Fibroblast of lung (primary cell): ENCODE data around the gene CORO1C. TPM values are rescaled to one million over a fixed set of nuclear protein-coding genes. Genes with fewer than 3 reads are reported as not detected.

Experiments used
- DNase-seq, 2 donors: peaks; one replicate each; pipeline versions ENCODE4 v3.0.0 to v3.0.0-alpha.2; 2010; ENCODE audit warnings: low read depth in 2 of 2
- H2AFZ ChIP-seq: 2 replicates; pipeline ENCODE4 v1.5.1; 2012; ENCODE audit warnings: low read length, control low read depth, inconsistent platforms
- H3K27ac ChIP-seq: 2 replicates; pipeline ENCODE4 v1.5.1; 2011; ENCODE audit warnings: low read length, control low read depth; ENCODE audit not compliant: insufficient read depth
- H3K27me3 ChIP-seq: 2 replicates; pipeline ENCODE4 v1.5.1; 2011; ENCODE audit warnings: mild to moderate bottlenecking, low read length; ENCODE audit not compliant: control insufficient read depth, insufficient read depth
- H3K36me3 ChIP-seq: 2 replicates; pipeline ENCODE4 v1.5.1; 2011; ENCODE audit warnings: low read length; ENCODE audit not compliant: control insufficient read depth, insufficient read depth
- H3K4me1 ChIP-seq: 2 replicates; pipeline ENCODE4 v1.5.1; 2011; ENCODE audit warnings: low read length; ENCODE audit not compliant: control insufficient read depth, insufficient read depth; ENCODE audit errors: extremely low read depth
- H3K4me2 ChIP-seq: 2 replicates; pipeline ENCODE4 v1.5.1; 2011; ENCODE audit warnings: low read length, control low read depth; ENCODE audit not compliant: insufficient read depth; ENCODE audit errors: extremely low read depth
- H3K4me3 ChIP-seq, 4 experiments: fragments of 200-600 bp in 1 of 4; sonication (generic) in 1 of 4; replicated peaks in 1 of 4; 2 replicates each; pipeline ENCODE4 v1.5.1; 2011 to 2016; ENCODE audit warnings: low read length in 4 of 4, low read depth in 3 of 4, mild to moderate bottlenecking in 3 of 4, control low read depth in 2 of 4, inconsistent platforms in 1 of 4, mixed read lengths in 1 of 4; ENCODE audit not compliant: insufficient read depth in 1 of 4; ENCODE audit errors: control extremely low read depth in 1 of 4
- H3K79me2 ChIP-seq: 2 replicates; pipeline ENCODE4 v1.5.1; 2012; ENCODE audit warnings: mild to moderate bottlenecking, low read length, inconsistent platforms; ENCODE audit not compliant: control insufficient read depth, insufficient read depth
- H3K9ac ChIP-seq: 2 replicates; pipeline ENCODE4 v1.5.1; 2011; ENCODE audit warnings: mild to moderate bottlenecking, low read length, control low read depth; ENCODE audit not compliant: insufficient read depth
- H3K9me3 ChIP-seq: 2 replicates; pipeline ENCODE4 v1.5.1; 2012; ENCODE audit warnings: low read depth, low read length; ENCODE audit not compliant: control insufficient read depth, insufficient read depth
- H4K20me1 ChIP-seq: 2 replicates; pipeline ENCODE4 v1.5.1; 2011; ENCODE audit warnings: low read length; ENCODE audit not compliant: control insufficient read depth, insufficient read depth; ENCODE audit errors: extremely low read depth
- EZH2 ChIP-seq: IDR thresholded peaks from 2 replicates; pipeline ENCODE4 v1.5.1; 2012; ENCODE audit warnings: low read length, control low read depth, mild to moderate bottlenecking; ENCODE audit errors: missing control alignments
- polyA plus RNA-seq, 2 donors: library from polyadenylated mRNA; depleted of rRNA in 1 of 2; stranded (reverse) in 1 of 2; unstranded in 1 of 2; fragments of >200 nt; gene quantifications; 2 replicates each; pipeline ENCODE4 v1.2.1, GENCODE V29; 2011 to 2012; ENCODE audit warnings: missing spikeins in 1 of 2
- total RNA-seq: library from RNA; depleted of rRNA; stranded (reverse); fragments of >200 nt; gene quantifications from 2 replicates; pipeline ENCODE4 v1.2.1, GENCODE V29; 2014
- TF ChIP-seq, protein P1 (sequence below), 2 donors: IDR thresholded peaks in 1 of 2; conservative IDR thresholded peaks in 1 of 2; 1 replicate in 1 of 2; 2 replicates in 1 of 2; pipeline ENCODE4 v1.5.1; 2011 to 2012; ENCODE audit warnings: low read length in 2 of 2, control low read depth in 1 of 2, inconsistent platforms in 1 of 2, low read depth in 1 of 2, mild to moderate bottlenecking in 1 of 2

The CORO1C gene
- total and polyA plus RNA-seq, 2 donors (not counting 1 experiment from before 2014, with no cell fraction given), result 288 to 542 TPM

DNA sequence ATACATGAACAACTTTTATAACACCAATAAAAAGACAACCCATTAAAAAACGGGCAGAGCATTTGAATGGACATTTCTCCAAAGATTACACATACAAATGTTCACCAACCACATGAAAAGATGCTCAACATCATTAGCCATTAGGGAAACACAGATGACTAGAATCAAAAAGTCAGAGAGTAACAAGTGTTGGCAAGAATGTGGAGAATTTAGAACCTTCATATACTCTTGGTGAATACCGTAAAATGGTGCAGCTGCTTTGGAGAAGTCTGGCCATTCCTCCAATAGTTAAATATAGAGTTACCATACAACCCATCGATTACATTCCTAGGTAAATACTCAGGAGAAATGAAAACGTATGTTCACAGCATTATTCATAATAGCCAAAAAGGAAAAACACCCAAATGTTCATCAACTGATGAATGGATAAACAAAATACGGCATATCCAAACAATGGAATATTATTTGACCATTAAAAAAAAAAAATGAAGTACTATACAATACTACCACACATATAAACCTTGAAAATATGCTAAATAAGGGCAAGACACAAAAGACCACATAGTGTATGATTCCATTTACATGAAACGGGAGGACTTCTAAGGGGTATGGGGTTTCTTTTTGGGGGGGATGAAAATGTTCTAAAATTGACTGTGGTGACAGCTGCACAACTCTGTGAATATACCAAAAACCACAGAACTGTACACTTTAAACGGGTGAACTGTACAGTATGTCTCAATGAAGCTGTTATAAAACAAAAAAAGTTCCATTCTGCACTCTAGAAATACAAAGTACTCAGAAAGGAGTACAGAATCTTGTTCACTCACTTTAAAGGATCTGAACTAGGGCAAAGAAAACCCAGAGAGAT, 3.2 kb downstream of the CORO1C start:
- Histone ChIP-seq H3K4me1 (peaks cover 30% of the 10 kb centered on the region), H3K9ac (peak overlapping the region; percentile 22), H3K4me2 (peak overlapping the region; percentile 98), H3K36me3 (no peaks in the 10 kb centered on the region), H3K9me3 (no peaks in the 10 kb centered on the region), H3K27me3 (no peaks in the 10 kb centered on the region), H4K20me1 (peaks cover 7% of the 10 kb centered on the region), H3K4me3 (peak overlapping the region; percentile 73 to 97 (median 94)), H2AFZ (no peak overlapping the region), H3K79me2 (peaks cover 80% of the 10 kb centered on the region), H3K27ac (peak overlapping the region; percentile 99)
- TF ChIP-seq EZH2, result no peak
- TF ChIP-seq, protein P1, sequence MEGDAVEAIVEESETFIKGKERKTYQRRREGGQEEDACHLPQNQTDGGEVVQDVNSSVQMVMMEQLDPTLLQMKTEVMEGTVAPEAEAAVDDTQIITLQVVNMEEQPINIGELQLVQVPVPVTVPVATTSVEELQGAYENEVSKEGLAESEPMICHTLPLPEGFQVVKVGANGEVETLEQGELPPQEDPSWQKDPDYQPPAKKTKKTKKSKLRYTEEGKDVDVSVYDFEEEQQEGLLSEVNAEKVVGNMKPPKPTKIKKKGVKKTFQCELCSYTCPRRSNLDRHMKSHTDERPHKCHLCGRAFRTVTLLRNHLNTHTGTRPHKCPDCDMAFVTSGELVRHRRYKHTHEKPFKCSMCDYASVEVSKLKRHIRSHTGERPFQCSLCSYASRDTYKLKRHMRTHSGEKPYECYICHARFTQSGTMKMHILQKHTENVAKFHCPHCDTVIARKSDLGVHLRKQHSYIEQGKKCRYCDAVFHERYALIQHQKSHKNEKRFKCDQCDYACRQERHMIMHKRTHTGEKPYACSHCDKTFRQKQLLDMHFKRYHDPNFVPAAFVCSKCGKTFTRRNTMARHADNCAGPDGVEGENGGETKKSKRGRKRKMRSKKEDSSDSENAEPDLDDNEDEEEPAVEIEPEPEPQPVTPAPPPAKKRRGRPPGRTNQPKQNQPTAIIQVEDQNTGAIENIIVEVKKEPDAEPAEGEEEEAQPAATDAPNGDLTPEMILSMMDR (conservative IDR thresholded peaks at IDR 0.05 in 1 of 2, IDR thresholded peaks at IDR 0.05 in 1 of 2; ENCODE audit: low read depth in 1 of 2, low read length in 2 of 2), result no peak
- peak in 1 of 2 donors; percentile 57 for DNase-seq

DNA sequence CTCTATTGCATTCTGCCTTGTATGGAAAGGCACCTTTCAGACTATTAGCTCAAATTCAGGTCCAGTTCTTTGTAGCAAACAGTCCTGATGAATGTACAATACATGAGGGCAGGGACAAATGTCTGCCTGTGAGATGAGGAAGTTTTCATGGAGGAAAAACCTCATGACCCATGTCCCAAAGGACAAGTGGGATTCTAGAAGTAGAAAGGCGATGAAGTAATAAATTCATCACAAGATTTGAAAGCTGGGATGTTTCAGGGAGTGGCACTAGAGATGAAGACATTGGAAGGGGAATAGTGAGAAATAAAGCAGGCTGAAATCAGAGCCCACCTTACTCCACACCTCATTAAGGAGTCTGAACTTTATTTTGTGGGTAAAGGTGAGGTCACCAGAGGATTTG, 4.2 kb downstream of the CORO1C start:
- Histone ChIP-seq H3K4me3 (peak overlapping the region in 2 of 4 experiments; percentile 3 to 73), H3K4me1 (peaks cover 34% of the 10 kb centered on the region), H2AFZ (no peak overlapping the region), H3K79me2 (peaks cover 87% of the 10 kb centered on the region), H3K9me3 (no peaks in the 10 kb centered on the region), H3K27me3 (no peaks in the 10 kb centered on the region), H3K9ac (no peak overlapping the region), H4K20me1 (peaks cover 7% of the 10 kb centered on the region), H3K27ac (peak overlapping the region; percentile 99), H3K36me3 (no peaks in the 10 kb centered on the region), H3K4me2 (peak overlapping the region; percentile 82)
- TF ChIP-seq, protein P1 (conservative IDR thresholded peaks at IDR 0.05 in 1 of 2, IDR thresholded peaks at IDR 0.05 in 1 of 2; ENCODE audit: low read depth in 1 of 2, low read length in 2 of 2), result no peak
- no peak for TF ChIP-seq EZH2
- no peak for DNase-seq

DNA sequence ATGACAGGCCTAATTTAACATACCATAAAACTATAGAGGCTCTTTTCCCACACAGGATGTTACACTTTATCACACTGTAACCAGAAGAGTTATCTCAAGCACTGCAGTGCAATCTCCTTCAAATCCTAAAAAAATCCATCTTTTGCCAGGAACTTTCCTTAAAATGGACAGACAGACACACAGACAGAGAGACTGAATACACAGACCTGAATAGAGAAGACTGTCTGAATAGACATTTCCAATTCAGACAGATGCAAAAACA, 6.5 kb downstream of the CORO1C start:
- Histone ChIP-seq H3K9me3 (no peaks in the 10 kb centered on the region), H3K4me3 (no peak overlapping the region), H3K4me2 (peak overlapping the region; percentile 18), H2AFZ (no peak overlapping the region), H3K27ac (peak overlapping the region; percentile 93), H3K4me1 (peaks cover 47% of the 10 kb centered on the region), H3K27me3 (no peaks in the 10 kb centered on the region), H3K79me2 (peaks cover 96% of the 10 kb centered on the region), H4K20me1 (peaks cover 5% of the 10 kb centered on the region), H3K36me3 (no peaks in the 10 kb centered on the region), H3K9ac (no peak overlapping the region)
- DNase-seq, result no peak
- TF ChIP-seq EZH2, result no peak
